Astrocyte (in vitro differentiated cells and primary cell): ENCODE data around the gene LMOD1.

ENCODE experiments used
- CTCF ChIP-seq: IDR thresholded peaks from 2 replicates; pipeline ENCODE4 v1.5.1; 2011; ENCODE audit warnings: low read depth, mild to moderate bottlenecking, inconsistent platforms, low read length, moderate library complexity; ENCODE audit not compliant: insufficient read depth
- EZH2 ChIP-seq: IDR thresholded peaks from 2 replicates; pipeline ENCODE4 v1.6.1; 2012; ENCODE audit warnings: mild to moderate bottlenecking, low read length, inconsistent platforms; ENCODE audit not compliant: insufficient read depth

DNA sequence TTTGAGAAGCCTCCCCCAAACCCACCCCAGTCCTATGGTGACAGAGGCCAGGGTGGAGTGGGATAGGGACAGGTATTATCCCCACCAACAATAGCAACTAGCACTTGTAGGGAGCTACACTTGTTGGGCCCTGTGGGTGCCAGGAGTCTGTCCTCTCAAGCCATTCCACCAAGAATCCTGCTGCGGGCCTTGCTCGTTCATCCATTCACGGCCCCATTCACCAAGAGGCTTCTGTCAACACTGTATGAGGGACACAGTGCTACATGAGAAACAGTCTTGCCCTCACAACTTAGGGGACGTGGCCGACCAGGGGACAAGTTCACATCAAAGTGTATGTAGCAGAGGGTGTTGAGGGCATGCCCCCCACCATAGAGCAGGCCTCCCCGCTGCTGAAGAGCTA is 38.7 kb downstream of the LMOD1 start:
- no peak for TF ChIP-seq CTCF
- TF ChIP-seq EZH2, result no peak
